ENCODE results near the gene ITGAE. TPM values are rescaled to one million over a fixed set of nuclear protein-coding genes. Genes with fewer than 3 reads are reported as not detected.

ITGAE gene
- polyA plus RNA-seq, 3 donors, result 66.6 to 102 (median 78.8) TPM

- Histone ChIP-seq H3K36me3 (replicated peaks in 1 of 2; ENCODE audit: control insufficient read depth in 1 of 2, insufficient read depth in 2 of 2, low read length in 2 of 2) (no peaks in the 10 kb centered on the region), H3K4me2 (replicated peaks; ENCODE audit: extremely low read depth, low read length, poor library complexity, severe bottlenecking) (no peak overlapping the region), H3K27ac (ENCODE audit: low read depth in 1 of 2, low read length in 2 of 2) (no peak overlapping the region), H3K79me2 (ENCODE audit: insufficient read depth, low read length) (no peaks in the 10 kb centered on the region), H3K4me3 (replicated peaks in 1 of 3; ENCODE audit: low read depth in 2 of 3, low read length in 3 of 3) (no peak overlapping the region), H2AFZ (ENCODE audit: insufficient read depth, low read depth, low read length, poor library complexity, severe bottlenecking) (no peak overlapping the region), H3K9ac (ENCODE audit: insufficient read depth, low read length, poor library complexity, severe bottlenecking) (no peak overlapping the region), H3K9me3 (replicated peaks in 1 of 2; ENCODE audit: control insufficient read depth in 1 of 2, insufficient read depth in 1 of 2, low read length in 2 of 2) (no peaks in the 10 kb centered on the region), H3K27me3 (ENCODE audit: control insufficient read depth in 2 of 2, insufficient read depth in 2 of 2, low read length in 2 of 2) (no peaks in the 10 kb centered on the region), H3K4me1 (ENCODE audit: control insufficient read depth in 1 of 2, insufficient read depth in 2 of 2, low read length in 2 of 2) (no peaks in the 10 kb centered on the region), H4K20me1 (ENCODE audit: insufficient read depth, low read length) (no peaks in the 10 kb centered on the region)
- WGBS (ENCODE audit: insufficient coverage), result 96% methylated on average over 6 of the region's 8 CpGs
- H3K4me3 Mint-ChIP-seq, result no peak overlapping the region
- H3K36me3 Mint-ChIP-seq, result no peaks in the 10 kb centered on the region
- no peak overlapping the region for H3K27ac Mint-ChIP-seq
- DNase-seq, result no peak
- TF ChIP-seq CTCF (IDR thresholded peaks at IDR 0.05), result no peak
- H3K9me3 Mint-ChIP-seq, result peaks cover 0 to 3% (median 1%) of the 10 kb centered on the region in 7 donors
- intact Hi-C loops (cut with micrococcal nuclease), result no loop called here
- peaks cover 0 to 3% (median 1%) of the 10 kb centered on the region in 3 donors for H3K27me3 Mint-ChIP-seq (ENCODE audit: low read depth in 3 of 3)
- H3K4me1 Mint-ChIP-seq, result peaks cover 5% of the 10 kb centered on the region
Observed at GRCh38 chr17:3782751-3783150, 18.2 kb downstream of the ITGAE start.

GRCh38 chr17:3780986-3781385, 20.0 kb downstream of the ITGAE start:
- Histone ChIP-seq H3K4me1 (ENCODE audit: control insufficient read depth in 1 of 2, insufficient read depth in 2 of 2, low read length in 2 of 2) (no peaks in the 10 kb centered on the region), H3K27me3 (ENCODE audit: control insufficient read depth in 2 of 2, insufficient read depth in 2 of 2, low read length in 2 of 2) (no peaks in the 10 kb centered on the region), H4K20me1 (ENCODE audit: insufficient read depth, low read length) (no peaks in the 10 kb centered on the region), H3K4me2 (replicated peaks; ENCODE audit: extremely low read depth, low read length, poor library complexity, severe bottlenecking) (no peak overlapping the region), H3K27ac (ENCODE audit: low read depth in 1 of 2, low read length in 2 of 2) (no peak overlapping the region), H3K79me2 (ENCODE audit: insufficient read depth, low read length) (no peaks in the 10 kb centered on the region), H3K9me3 (replicated peaks in 1 of 2; ENCODE audit: control insufficient read depth in 1 of 2, insufficient read depth in 1 of 2, low read length in 2 of 2) (no peaks in the 10 kb centered on the region), H2AFZ (ENCODE audit: insufficient read depth, low read depth, low read length, poor library complexity, severe bottlenecking) (no peak overlapping the region), H3K9ac (ENCODE audit: insufficient read depth, low read length, poor library complexity, severe bottlenecking) (no peak overlapping the region), H3K36me3 (replicated peaks in 1 of 2; ENCODE audit: control insufficient read depth in 1 of 2, insufficient read depth in 2 of 2, low read length in 2 of 2) (no peaks in the 10 kb centered on the region), H3K4me3 (replicated peaks in 1 of 3; ENCODE audit: low read depth in 2 of 3, low read length in 3 of 3) (no peak overlapping the region)
- Mint-ChIP-seq H3K27me3 (ENCODE audit: low read depth in 3 of 3) (peaks cover 0 to 3% (median 1%) of the 10 kb centered on the region in 3 donors), H3K4me1 (peaks cover 5% of the 10 kb centered on the region), H3K36me3 (no peaks in the 10 kb centered on the region), H3K27ac (no peak overlapping the region), H3K4me3 (no peak overlapping the region), H3K9me3 (peaks cover 0 to 3% (median 0%) of the 10 kb centered on the region in 7 donors)
- no peak for DNase-seq
- WGBS (ENCODE audit: insufficient coverage), result 75% methylated on average over 1 of the region's 6 CpGs
- TF ChIP-seq CTCF (IDR thresholded peaks at IDR 0.05), result no peak
- intact Hi-C loops (cut with micrococcal nuclease), result no loop called here
